ENCODE data around the gene PROM2.

DNA sequence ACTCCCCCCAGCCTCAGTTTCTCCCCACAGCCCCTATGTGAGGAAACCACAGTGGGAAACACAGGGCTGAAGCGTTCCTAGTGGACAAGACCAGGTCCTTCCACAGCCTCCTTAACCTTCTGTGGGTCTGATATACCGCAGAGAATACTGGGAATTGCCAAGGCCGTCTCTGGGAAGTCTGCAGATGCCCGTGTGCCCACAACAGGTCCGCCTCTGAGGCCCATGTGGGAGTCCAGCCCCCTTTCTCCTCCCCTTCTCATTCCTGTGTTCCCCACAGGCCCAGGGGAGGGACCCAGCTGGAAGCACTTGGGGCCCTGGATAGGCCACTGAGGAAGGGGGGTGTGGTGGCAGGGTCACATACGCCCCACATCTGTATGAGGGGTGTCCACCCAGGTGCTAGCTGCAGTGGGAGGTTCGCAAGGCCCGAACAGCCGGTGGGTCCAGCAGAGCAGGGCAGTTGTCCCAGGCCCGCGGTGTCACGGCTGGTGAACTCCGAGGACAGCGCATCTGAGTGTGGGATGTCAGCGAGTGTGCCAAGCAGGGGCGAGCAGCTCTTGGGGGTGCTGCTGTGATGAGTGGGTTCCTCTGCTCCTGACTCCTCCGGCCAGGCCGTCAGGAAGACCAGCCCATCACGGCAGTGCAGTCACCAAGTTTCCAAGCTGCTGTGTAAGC, 20.5 kb downstream of the PROM2 start:
- TF ChIP-seq, protein P1, sequence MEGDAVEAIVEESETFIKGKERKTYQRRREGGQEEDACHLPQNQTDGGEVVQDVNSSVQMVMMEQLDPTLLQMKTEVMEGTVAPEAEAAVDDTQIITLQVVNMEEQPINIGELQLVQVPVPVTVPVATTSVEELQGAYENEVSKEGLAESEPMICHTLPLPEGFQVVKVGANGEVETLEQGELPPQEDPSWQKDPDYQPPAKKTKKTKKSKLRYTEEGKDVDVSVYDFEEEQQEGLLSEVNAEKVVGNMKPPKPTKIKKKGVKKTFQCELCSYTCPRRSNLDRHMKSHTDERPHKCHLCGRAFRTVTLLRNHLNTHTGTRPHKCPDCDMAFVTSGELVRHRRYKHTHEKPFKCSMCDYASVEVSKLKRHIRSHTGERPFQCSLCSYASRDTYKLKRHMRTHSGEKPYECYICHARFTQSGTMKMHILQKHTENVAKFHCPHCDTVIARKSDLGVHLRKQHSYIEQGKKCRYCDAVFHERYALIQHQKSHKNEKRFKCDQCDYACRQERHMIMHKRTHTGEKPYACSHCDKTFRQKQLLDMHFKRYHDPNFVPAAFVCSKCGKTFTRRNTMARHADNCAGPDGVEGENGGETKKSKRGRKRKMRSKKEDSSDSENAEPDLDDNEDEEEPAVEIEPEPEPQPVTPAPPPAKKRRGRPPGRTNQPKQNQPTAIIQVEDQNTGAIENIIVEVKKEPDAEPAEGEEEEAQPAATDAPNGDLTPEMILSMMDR (conservative IDR thresholded peaks at IDR 0.05) = no peak
- TF ChIP-seq ZFX (IDR thresholded peaks at IDR 0.05) = no peak
